ENCODE measurements around the gene PATJ.

DNA sequence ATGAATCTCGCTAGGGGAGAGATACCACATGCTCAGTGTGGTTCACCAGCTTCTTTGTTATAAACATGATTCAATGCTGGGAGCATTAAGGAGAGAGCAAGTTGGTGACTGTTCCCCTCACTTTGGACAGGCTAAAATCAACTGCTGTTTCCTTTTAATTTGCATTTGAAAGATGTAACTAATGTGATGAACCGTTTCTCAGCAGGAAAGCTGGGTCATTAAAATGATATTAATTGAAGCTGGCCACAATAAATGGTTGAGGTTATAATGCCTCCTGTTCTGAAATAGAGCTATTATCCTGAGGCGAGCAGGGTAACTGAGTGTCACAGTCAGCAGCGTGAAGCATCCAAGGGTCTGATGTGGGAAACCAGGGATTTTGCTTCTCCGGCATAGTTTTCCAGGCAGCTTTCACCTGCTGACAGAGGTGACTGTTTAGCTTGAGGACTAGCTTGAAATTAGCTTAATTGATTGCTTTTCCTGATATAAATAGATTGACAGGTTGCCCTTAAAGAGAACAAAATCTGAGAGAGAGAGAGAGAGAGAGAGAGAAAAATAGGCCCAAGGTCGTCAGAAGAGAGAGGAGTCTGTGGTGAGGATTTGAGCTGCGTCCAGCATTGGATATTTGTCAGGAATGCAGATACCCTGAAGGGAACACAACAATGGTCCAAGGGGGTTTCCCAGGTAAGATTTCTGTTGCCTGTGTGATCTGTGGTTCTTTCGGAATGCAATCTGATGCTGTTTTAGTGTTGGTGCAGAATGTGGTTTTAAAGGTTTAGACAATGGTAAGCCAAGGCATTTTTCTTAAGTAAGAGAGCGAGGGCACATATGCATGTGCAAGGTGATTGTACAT lies 209.7 kb downstream of the PATJ start:
- TF ChIP-seq, protein P1, sequence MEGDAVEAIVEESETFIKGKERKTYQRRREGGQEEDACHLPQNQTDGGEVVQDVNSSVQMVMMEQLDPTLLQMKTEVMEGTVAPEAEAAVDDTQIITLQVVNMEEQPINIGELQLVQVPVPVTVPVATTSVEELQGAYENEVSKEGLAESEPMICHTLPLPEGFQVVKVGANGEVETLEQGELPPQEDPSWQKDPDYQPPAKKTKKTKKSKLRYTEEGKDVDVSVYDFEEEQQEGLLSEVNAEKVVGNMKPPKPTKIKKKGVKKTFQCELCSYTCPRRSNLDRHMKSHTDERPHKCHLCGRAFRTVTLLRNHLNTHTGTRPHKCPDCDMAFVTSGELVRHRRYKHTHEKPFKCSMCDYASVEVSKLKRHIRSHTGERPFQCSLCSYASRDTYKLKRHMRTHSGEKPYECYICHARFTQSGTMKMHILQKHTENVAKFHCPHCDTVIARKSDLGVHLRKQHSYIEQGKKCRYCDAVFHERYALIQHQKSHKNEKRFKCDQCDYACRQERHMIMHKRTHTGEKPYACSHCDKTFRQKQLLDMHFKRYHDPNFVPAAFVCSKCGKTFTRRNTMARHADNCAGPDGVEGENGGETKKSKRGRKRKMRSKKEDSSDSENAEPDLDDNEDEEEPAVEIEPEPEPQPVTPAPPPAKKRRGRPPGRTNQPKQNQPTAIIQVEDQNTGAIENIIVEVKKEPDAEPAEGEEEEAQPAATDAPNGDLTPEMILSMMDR (IDR thresholded peaks at IDR 0.05; ENCODE audit: insufficient read depth, low read length, poor library complexity, severe bottlenecking): no peak
- TF ChIP-seq EZH2phosphoT487 (conservative IDR thresholded peaks at IDR 0.05; ENCODE audit: low read length): no peak

Data from SU-DHL-6 (cell line).